SJSA1 (cell line): ENCODE results near the gene SENP6. TPM values are rescaled to one million over a fixed set of nuclear protein-coding genes. Genes with fewer than 3 reads are reported as not detected.
A peak's percentile ranks its signal among the peaks of the same experiment; 100 is the strongest.
"Not testable (repeated sequence)": the region's sequence is repeated elsewhere in the genome, so short reads cannot be mapped to it uniquely, and the experiment has no call there.

Source experiments
- DNase-seq, 2 experiments: peaks; one replicate each; pipeline ENCODE4 v3.0.0-alpha.2; 2015 to 2020; ENCODE audit warnings: low spot score in 2 of 2, low read depth in 1 of 2
- H3K27ac ChIP-seq: fragments of 250-450 bp; sonication (Bioruptor Pico); 2 replicates; pipeline ENCODE4 v1.5.1; 2020; ENCODE audit warnings: mild to moderate bottlenecking, moderate library complexity
- H3K27me3 ChIP-seq: fragments of 250-450 bp; sonication (Bioruptor Pico); replicated peaks from 2 replicates; pipeline ENCODE4 v1.5.1; 2020; ENCODE audit warnings: mild to moderate bottlenecking, moderate library complexity
- H3K36me3 ChIP-seq: fragments of 250-450 bp; sonication (Bioruptor Pico); 2 replicates; pipeline ENCODE4 v1.5.1; 2020; ENCODE audit warnings: mild to moderate bottlenecking
- H3K4me1 ChIP-seq: fragments of 250-450 bp; sonication (Bioruptor Pico); replicated peaks from 2 replicates; pipeline ENCODE4 v1.6.1; 2021; ENCODE audit warnings: mild to moderate bottlenecking
- H3K4me3 ChIP-seq: fragments of 250-450 bp; sonication (Bioruptor Pico); 2 replicates; pipeline ENCODE4 v1.5.1; 2020; ENCODE audit warnings: mild to moderate bottlenecking
- H3K9me3 ChIP-seq: fragments of 250-450 bp; sonication (Bioruptor Pico); replicated peaks from 2 replicates; pipeline ENCODE4 v1.5.1; 2020; ENCODE audit warnings: mild to moderate bottlenecking
- total RNA-seq: library from RNA; depleted of rRNA; stranded (reverse); fragments of >200 nt; shearing (Covaris generic); gene quantifications from 2 replicates; pipeline ENCODE4 v1.2.3, GENCODE V29; 2014

The SENP6 gene
- total RNA-seq, 1 experiment from 2014 or later: 67.7 TPM

- no peaks in the 10 kb centered on the region for H3K4me1 ChIP-seq
- no peaks in the 10 kb centered on the region for H3K27me3 ChIP-seq
- H3K27ac ChIP-seq: no peak overlapping the region
- H3K9me3 ChIP-seq: no peaks in the 10 kb centered on the region
- peaks cover 44% of the 10 kb centered on the region for H3K36me3 ChIP-seq
- no peak overlapping the region for H3K4me3 ChIP-seq
- no peak for DNase-seq
Measured at GRCh38 chr6:75694406-75694805, 92.7 kb downstream of the SENP6 start.

GRCh38 chr6:75708334-75708733, 106.7 kb downstream of the SENP6 start:
- H3K9me3 ChIP-seq, H3K4me1 ChIP-seq, DNase-seq, H3K27me3 ChIP-seq, H3K27ac ChIP-seq, H3K4me3 ChIP-seq: not testable (repeated sequence)
- H3K36me3 ChIP-seq: peaks cover 25% of the 10 kb centered on the region

GRCh38 chr6:75711173-75711572, 109.5 kb downstream of the SENP6 start:
- no peaks in the 10 kb centered on the region for H3K27me3 ChIP-seq
- no peaks in the 10 kb centered on the region for H3K9me3 ChIP-seq
- no peak for DNase-seq
- H3K4me1 ChIP-seq: no peaks in the 10 kb centered on the region
- no peak overlapping the region for H3K4me3 ChIP-seq
- H3K27ac ChIP-seq: no peak overlapping the region
- H3K36me3 ChIP-seq: peaks cover 53% of the 10 kb centered on the region

GRCh38 chr6:75719133-75719532, 117.5 kb downstream of the SENP6 start:
- H3K36me3 ChIP-seq: peaks cover 22% of the 10 kb centered on the region
- no peaks in the 10 kb centered on the region for H3K4me1 ChIP-seq
- H3K9me3 ChIP-seq: no peaks in the 10 kb centered on the region
- no peaks in the 10 kb centered on the region for H3K27me3 ChIP-seq
- no peak for DNase-seq
- no peak overlapping the region for H3K4me3 ChIP-seq
- H3K27ac ChIP-seq: no peak overlapping the region

GRCh38 chr6:75723382-75723781, 121.7 kb downstream of the SENP6 start:
- Histone ChIP-seq H3K9me3 (no peaks in the 10 kb centered on the region), H3K36me3 (no peaks in the 10 kb centered on the region)
- no peak for DNase-seq

GRCh38 chr6:75727206-75727605, 125.5 kb downstream of the SENP6 start:
- H3K4me3 ChIP-seq: no peak overlapping the region
- H3K27me3 ChIP-seq: no peaks in the 10 kb centered on the region
- no peaks in the 10 kb centered on the region for H3K4me1 ChIP-seq
- no peak for DNase-seq
- no peaks in the 10 kb centered on the region for H3K36me3 ChIP-seq
- H3K27ac ChIP-seq: no peak overlapping the region
- H3K9me3 ChIP-seq: no peaks in the 10 kb centered on the region

More at GRCh38 chr6:75723382-75723781, 121.7 kb downstream of the SENP6 start:
- H3K27ac ChIP-seq: no peak overlapping the region
- H3K4me3 ChIP-seq: no peak overlapping the region
- no peaks in the 10 kb centered on the region for H3K27me3 ChIP-seq
- H3K4me1 ChIP-seq: no peaks in the 10 kb centered on the region

GRCh38 chr6:75731029-75731428, 129.3 kb downstream of the SENP6 start:
- H3K27ac ChIP-seq, H3K36me3 ChIP-seq, H3K4me3 ChIP-seq, H3K9me3 ChIP-seq, H3K4me1 ChIP-seq, H3K27me3 ChIP-seq, DNase-seq: not testable (repeated sequence)

GRCh38 chr6:75735491-75736186, 134.0 kb downstream of the SENP6 start:
- H3K27me3 ChIP-seq: no peaks in the 10 kb centered on the region
- no peak overlapping the region for H3K27ac ChIP-seq
- DNase-seq: no peak
- no peaks in the 10 kb centered on the region for H3K36me3 ChIP-seq
- 0 out of 2 replicates have a peak, but pooled peaks cover 5% of the 10 kb centered on the region for H3K4me1 ChIP-seq
- no peak overlapping the region for H3K4me3 ChIP-seq
- H3K9me3 ChIP-seq: no peaks in the 10 kb centered on the region

- Histone ChIP-seq H3K27me3 (no peaks in the 10 kb centered on the region), H3K4me1 (peaks cover 6% of the 10 kb centered on the region; the same call in 1 of the 2 replicates), H3K36me3 (peaks cover 4% of the 10 kb centered on the region; the same call in 1 of the 2 replicates), H3K9me3 (no peaks in the 10 kb centered on the region), H3K27ac (no peak overlapping the region), H3K4me3 (no peak overlapping the region)
- DNase-seq: no peak
Measured at GRCh38 chr6:75743971-75744370, 142.3 kb downstream of the SENP6 start.

- Histone ChIP-seq H3K4me3 (no peak overlapping the region), H3K27ac (no peak overlapping the region), H3K9me3 (no peaks in the 10 kb centered on the region), H3K27me3 (no peaks in the 10 kb centered on the region), H3K36me3 (peaks cover 8% of the 10 kb centered on the region), H3K4me1 (peaks cover 13% of the 10 kb centered on the region; the same call in 1 of the 2 replicates)
- DNase-seq: no peak
Measured at GRCh38 chr6:75745404-75745803, 143.7 kb downstream of the SENP6 start.

GRCh38 chr6:75746221-75746620, 144.5 kb downstream of the SENP6 start:
- no peaks in the 10 kb centered on the region for H3K9me3 ChIP-seq
- no peak for DNase-seq
- peaks cover 8% of the 10 kb centered on the region for H3K36me3 ChIP-seq

GRCh38 chr6:75747152-75747992, 145.7 kb downstream of the SENP6 start:
- H3K27ac ChIP-seq: no peak overlapping the region

More at GRCh38 chr6:75746221-75746620, 144.5 kb downstream of the SENP6 start:
- Histone ChIP-seq H3K4me1 (peaks cover 16% of the 10 kb centered on the region), H3K4me3 (no peak overlapping the region), H3K27me3 (no peaks in the 10 kb centered on the region), H3K27ac (no peak overlapping the region)

GRCh38 chr6:75748003-75748742, 146.5 kb downstream of the SENP6 start:
- H3K36me3 ChIP-seq: peaks cover 8% of the 10 kb centered on the region
- H3K4me3 ChIP-seq: peak overlapping the region; percentile 96
- H3K4me1 ChIP-seq: peaks cover 24% of the 10 kb centered on the region
- H3K27me3 ChIP-seq: no peaks in the 10 kb centered on the region
- no peaks in the 10 kb centered on the region for H3K9me3 ChIP-seq
- peak overlapping the region; percentile 70 for H3K27ac ChIP-seq
- DNase-seq: no peak

More at GRCh38 chr6:75747152-75747992, 145.7 kb downstream of the SENP6 start:
- H3K36me3 ChIP-seq: peaks cover 8% of the 10 kb centered on the region
- peaks cover 20% of the 10 kb centered on the region for H3K4me1 ChIP-seq
- no peaks in the 10 kb centered on the region for H3K9me3 ChIP-seq
- H3K4me3 ChIP-seq: no peak overlapping the region
- DNase-seq: no peak
- H3K27me3 ChIP-seq: no peaks in the 10 kb centered on the region
